GM21360 (cell line): Measurements from ENCODE around the gene CRYBB3.
A peak's percentile ranks its signal among the peaks of the same experiment; 100 is the strongest.
"Not testable (repeated sequence)": the region's sequence is repeated elsewhere in the genome, so short reads cannot be mapped to it uniquely, and the experiment has no call there.

Experiments
- ATAC-seq: cut with Tn5 transposase; IDR thresholded peaks from one replicate; pipeline ENCODE4 v1.9.1; 2021; ENCODE audit warnings: mild to moderate bottlenecking, moderate library complexity; ENCODE audit not compliant: unreplicated experiment

The CRYBB3 gene

DNA sequence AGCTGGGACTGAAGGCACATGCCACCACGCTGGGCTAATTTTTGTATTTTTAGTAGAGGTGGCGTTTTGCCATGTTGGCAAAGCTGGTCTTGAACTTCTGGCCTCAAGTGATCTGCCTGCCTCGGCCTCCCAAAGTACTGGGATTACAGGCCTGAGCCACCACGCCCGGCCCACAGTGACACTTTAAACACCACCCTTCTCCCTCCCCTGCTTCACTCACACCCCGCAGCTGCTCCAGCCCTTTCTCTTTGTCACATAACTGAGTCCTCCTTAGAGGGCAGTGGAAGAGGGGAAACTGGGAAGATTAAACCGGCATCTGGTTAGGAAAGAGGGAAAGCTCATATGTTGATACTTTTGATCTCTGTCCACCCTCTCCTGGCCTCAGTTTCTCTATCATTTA, 4.9 kb downstream of the CRYBB3 start:
- ATAC-seq, result not testable (repeated sequence)

DNA sequence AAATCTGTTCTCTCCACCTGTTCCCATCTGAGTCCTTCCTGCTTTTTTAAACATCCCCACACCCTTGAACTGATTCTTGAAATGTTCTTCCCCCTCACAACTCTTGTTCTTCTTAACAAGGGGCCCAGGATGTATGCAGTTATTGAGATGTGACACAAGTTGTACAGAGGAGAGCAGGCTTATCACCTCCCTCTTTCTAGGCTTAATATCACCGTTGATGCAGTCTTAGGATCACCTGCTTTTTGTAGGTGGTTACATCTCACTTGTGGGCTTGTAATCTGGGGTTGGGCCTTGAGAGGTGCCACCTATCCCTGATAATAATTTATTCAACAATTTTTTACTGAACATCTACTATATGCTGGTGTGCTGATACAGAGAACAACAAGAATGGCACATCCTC, 6.2 kb downstream of the CRYBB3 start:
- ATAC-seq, result no peak

DNA sequence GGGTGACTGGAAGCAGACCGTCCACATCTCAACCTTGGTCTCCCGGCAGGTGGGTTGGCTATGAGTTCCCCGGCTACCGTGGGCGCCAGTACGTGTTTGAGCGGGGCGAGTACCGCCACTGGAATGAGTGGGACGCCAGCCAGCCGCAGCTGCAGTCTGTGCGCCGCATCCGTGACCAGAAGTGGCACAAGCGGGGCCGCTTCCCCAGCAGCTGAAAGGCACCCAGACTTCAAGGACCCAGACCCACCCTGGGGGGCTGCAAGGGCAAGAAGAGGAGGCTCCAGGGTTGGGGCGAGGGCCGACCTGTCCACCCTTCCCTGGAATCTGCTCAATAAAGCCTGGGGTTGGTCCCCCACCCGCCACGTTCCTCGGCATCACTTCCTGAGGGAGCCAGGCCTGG, 7.3 kb downstream of the CRYBB3 start:
- ATAC-seq, result no peak

DNA sequence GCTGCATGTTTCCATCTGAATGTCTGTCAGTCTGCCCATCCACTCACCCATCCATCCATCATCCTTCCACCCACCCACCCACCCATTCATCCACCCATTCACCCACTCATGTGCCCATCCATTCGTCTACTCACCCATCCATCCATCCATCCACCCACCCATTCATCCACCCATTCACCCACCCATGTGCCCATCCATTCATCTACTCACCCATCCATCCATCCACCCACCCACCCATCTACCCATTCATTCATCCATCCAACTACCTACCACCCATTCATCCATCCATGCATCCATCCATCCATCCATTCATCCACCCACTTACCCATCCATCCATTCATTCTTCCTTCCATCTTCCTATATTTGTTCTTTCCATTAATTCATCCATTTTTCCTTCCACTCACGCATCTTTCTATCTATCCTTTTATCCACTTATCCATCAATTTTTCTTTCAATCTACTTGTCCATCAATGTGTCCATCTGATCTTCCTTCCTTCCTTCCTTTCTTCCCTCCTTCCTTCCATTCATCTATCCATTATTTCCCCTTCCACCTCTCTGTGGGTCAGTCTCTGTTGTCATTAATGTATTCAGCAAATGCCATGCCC, 8.0 kb downstream of the CRYBB3 start:
- ATAC-seq, result no peak

DNA sequence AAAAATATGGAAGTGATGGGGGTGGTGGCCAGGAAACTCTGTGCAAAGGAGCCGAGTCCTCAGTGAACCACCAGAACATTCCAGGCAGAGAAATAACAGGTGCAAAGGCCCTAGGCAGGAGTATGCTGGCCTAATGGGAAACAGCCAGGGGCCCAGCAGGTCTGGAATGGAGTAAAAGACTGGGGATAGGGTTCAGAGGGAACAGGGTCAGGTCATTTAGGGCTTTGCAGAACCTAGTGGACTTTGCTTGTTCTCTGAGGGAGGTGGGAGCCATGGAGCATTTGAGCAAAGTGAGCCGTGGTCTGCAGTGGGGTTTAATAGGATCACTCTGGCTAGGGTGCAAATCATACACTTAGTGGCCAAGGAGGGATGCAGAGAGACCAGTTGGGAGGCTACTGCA, 8.7 kb downstream of the CRYBB3 start:
- no peak for ATAC-seq

DNA sequence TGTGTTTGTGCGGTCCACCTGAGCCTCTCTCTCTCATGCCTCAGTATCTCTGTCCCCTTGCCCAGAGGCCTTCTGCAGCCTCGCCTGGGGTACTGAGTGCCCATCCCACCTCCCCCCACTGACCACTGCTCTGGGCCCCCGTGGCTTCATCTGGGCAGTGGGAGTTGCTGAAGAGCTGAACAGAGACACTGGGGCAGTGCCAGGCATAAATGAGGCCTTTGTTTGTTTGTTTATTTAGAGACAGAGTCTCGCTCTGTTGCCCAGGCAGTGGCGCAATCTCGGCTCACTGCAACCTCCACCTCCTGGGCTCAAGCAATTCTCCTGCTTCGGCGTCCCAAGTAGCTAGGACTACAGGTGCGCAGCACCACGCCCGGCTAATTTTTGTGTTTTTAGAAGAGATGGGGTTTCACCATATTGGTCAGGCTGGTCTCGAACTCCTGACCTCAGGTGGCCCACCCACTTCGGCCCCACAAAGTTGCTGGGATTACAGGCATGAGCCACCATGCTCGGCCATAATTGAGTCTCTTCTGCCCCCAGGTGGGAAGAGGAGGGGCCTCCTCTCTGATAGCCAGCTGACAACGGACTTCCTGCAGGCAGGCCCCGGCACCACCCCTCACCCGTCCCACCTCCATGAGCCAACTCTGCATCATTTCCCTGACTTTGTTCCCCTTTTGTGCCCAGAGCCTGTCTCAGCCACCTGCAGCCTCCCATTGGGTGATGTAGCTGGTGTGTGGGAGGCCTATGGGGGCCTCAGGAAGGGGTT, 9.3 kb downstream of the CRYBB3 start:
- ATAC-seq, result no peak

DNA sequence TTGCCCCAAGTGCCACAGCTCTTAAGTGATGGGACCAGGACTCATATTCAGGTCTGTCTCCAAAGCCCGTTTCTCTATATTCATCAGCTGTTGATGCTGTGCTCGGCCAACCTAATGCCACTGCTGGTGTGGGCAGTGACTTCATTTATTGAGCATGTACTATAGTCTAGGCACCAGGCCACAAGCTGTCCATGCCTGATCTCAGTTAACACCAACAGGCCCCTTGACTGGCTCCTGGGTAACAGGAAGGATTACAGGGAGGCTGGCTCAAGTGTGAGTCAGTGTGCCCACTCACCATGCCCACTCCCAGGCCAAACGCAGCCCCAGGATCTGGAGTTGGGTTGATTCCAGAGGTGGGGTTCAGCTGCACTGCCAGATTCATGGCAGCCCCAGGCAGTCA, 11.1 kb downstream of the CRYBB3 start:
- ATAC-seq, result no peak

DNA sequence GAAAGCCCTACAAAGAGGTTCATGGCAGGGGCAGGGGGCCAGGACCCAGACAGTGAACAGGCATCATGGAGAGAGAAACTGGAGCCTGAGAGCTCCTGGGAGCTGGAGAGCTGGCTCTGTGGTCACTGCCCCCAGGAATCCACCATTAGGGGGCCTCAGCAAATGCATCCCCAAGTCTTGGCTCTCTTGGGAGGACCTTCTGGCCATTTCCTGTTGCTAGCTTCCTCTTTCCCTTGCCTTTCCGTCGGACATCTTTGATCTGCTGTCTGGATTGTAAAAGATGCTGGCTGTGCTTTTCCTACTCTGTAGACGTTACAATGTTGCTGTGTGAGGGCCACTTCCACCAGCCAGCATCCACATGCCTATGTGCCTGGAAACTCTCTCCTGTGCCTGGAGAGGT, 12.7 kb downstream of the CRYBB3 start:
- ATAC-seq, result no peak

DNA sequence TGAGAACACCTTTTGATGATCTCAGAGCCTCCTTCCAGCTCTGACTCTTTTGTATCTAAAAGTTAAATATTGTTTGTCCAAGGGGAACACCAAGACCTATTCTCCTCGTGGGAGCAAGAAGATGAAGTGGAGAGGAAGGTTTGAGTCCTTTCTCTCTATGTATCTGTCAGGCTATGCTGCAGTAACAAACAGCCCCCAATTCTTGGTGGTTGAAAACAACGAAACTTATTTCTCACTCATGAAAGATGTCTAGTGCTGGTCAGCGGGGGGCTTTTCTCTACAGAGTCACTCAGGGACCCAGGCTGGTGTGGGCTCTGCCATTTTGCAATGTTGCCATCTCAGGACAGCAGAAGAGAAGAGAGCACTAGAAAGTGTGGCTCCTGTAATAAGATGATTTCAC, 13.6 kb downstream of the CRYBB3 start:
- ATAC-seq, result no peak

DNA sequence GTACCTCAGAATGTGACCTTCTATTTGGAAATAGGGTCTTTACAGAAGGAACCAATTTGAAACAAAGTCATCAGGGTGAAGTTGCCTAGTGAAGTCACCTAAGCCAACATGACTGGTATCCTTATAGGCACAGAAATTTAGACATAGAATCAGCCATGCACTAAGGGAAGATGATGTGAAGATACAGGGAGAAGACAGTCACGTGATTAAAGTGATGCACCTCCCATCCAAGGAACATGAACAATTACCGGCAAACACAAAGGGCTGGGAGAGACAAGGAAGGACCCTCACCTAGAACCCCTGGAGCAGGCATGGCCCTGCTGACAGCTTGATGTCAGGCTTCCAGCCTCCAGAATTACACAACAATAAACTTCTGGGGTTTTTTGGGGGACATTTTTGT, 16.6 kb downstream of the CRYBB3 start:
- ATAC-seq, result no peak

DNA sequence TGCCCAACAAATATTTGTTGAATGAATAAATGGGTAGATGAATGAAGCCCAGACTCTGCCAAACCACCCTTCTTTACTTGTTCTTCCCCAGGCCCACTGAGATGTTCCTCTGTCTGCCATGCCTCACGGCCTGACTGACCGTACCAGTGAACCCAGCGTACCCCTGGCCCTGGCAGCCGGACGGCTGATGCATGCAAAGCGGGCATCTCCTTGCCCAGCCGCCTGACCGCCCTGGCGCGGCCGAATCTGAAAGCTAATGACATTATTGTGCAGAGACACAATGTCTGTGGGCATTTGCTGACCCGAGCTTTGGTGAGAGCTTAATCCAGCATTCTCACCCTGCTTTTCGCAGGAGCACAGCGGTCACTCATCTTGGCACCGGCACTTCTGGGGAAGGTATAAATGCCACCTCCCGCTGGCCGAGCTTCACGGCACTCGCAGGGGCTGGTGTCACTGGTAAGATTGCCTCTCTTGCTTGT, 19.6 kb downstream of the CRYBB3 start, which contains the start of gene CRYBB2:
Gene CRYBB2 (plus strand): TSS at position 429 of the 479 bp plus-strand sequence. CDS start 1,791 bp downstream, outside the sequence.
- ATAC-seq, result no peak

DNA sequence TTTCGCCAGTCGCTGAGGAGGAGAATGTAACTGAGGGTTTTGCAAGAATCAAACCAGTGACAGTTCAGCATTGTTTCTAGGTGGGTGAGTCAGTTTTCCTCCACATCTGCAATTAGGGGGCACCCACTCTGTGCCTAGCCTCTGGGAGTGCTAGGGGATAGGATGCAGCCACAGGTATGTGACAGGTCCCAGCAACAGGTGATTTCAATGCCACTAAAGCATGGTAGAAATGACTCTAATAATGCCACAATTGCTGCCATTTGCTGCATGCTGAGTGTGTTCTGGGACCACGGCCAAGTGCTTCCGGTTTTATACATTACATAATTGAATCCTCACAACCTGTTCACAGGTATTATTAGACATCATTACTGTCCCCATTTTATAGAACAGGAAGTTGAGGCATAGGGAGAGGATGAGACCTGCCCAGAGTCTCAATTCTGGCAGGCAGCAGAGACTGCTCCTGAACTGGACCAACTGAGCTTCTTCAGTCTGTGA, 20.3 kb downstream of the CRYBB3 start:
- no peak for ATAC-seq

DNA sequence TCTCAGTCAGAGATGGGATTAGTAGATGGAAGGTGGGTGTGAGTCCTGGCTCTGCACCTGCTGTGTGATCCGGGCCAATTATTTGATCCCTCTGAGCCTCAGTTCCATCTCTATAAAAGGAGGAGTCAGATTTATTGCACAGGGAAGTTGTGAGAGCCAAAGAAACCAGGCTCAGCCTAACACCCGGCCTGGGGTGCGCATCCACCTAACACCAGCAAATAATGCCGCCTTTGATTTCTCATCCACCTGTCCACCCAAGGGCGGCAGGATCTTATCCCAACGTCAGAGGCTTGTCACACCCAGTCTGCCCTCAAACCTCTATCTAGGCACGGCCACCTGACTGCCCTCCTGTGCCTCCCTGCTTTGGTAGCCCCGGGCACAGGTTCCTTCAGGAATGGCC, 22.1 kb downstream of the CRYBB3 start:
- ATAC-seq, result no peak

DNA sequence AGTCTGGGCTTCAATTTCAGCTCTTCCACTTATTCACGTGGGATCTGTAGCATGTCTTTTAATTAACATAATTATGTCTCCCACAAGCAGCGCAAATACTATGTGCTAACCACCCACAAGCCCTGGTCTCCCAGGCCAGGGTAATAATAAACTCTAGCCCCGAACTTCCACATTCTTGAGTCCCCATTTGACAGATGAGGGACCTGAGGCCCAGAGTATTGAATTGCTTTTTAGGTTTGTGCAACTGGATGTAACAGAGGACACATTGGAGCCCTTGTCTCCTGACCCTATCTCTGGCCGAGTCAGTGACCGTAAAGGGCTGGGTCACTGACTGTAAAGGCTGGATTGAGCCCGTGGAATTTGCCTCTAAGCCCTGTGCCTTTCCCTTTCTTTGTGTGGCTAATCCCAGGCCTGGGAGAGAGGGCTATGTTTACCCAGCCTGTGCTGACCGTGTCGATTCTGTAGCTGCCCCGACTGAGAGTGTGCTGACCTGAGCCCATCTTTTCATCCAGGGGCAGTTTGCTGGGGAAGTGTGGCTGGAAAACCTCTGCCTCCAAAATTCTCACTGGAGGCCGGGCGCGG, 23.7 kb downstream of the CRYBB3 start:
- no peak for ATAC-seq

DNA sequence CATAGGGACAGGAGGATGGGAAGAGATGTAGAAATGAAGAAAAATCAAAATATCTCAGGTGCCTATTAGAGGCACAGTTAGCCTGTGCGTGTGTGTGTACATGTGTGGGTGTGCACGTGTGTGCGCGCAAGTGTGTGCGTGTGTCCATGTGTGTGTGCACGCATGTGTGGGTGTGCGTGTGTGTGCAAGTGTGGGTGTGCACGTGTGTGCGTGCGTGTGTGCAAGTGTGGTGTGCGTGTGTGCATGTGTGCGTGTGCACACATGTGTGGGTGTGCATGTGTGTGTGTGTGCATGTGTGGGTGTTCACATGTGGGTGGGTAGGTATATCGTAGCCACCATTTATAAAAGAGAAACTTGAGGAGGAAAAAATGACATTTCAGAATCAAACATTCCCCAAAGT, 29.2 kb downstream of the CRYBB3 start:
- ATAC-seq, result no peak

DNA sequence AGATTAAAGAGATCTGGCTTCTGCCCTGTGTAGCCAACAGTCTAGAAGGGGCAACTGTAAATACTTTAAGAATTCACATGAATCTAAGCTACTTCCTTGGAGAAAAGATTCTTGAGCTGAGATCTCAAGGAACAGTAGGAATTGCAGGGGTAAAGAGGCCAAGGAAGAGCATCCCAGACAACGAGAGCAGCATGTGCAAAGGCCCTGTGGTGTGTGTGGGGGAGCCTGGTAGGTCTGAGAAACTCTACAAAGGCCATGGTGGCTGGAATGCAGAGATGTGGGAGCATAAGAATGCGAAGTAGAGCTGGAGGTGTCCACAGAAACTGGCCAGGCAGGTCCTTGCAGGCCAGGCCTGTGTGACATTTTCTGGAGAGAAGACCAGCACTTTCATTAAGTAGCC, 31.1 kb downstream of the CRYBB3 start:
- ATAC-seq, result not testable (repeated sequence)

DNA sequence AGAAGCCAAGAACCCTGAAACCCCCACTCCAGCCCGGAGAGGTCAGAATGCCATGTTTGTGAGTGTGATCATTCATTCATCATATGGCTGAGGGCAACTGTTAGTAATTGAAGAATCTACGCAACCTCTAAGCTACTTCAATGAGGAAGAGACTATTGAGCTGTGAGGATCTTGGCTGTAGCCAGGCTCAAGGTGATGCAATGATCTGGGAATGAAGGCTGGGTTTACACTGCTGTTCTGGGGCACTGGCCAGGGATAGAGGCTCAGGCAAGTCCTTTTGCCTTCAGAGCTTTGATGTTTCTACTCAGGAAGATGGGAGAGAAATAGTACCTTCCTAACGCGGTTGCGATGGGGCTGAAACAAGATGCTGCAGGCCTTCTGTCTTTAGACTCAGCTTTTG, 32.6 kb downstream of the CRYBB3 start:
- no peak for ATAC-seq

DNA sequence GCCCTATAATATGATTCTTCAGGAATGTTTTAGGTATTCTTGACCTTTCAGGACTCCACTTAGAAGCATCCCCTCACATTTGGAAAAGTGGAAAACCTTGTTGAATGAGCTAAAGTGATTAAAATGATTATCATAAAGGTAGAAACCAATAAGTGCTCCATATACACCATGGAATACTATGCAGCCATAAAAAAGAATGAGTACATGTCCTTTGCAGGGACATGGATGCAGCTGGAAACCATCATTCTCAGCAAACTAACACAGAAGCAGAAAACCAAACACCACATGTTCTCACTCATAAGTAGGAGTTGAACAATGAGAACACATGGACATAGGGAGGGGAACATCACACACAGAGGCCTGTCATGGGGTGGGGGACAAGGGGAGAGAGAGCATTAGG, 34.0 kb downstream of the CRYBB3 start:
- ATAC-seq, result not testable (repeated sequence)

DNA sequence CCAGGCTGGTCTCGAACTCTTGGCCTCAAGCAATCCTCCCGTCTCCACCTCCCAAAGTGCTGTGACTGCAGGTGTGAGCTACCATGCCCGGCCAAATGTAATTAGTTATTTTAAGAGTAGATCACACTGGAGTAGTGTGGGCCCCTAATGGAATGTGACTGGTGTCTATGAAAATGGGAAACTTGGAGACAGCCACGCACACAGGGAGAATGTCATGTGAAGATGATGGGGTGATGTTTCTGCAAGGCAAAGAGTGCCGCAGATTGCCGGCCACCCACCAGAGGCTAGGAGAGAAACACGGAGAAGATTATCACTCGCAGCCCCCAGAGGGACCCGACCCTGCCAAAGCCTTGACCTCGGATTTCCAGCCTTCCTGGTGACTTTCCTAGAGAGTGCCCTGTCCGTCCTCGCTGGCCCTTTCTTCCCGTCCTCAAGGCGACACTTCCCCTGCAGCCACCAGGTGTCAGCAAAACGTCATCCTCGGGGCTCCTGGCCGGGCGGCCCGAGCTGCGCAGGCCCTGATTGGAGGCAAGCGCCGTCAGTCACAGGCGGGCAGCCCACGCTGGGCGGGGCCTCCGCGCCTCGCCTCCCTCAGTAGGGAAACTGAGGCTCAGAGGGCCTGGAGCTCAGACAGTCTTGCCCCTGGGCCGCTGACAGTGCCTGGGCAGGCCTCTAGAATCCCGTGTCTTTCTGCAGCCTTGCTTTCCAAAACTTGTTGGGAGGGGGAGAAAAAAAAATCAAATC, 36.1 kb downstream of the CRYBB3 start:
- peak; percentile 63 for ATAC-seq

DNA sequence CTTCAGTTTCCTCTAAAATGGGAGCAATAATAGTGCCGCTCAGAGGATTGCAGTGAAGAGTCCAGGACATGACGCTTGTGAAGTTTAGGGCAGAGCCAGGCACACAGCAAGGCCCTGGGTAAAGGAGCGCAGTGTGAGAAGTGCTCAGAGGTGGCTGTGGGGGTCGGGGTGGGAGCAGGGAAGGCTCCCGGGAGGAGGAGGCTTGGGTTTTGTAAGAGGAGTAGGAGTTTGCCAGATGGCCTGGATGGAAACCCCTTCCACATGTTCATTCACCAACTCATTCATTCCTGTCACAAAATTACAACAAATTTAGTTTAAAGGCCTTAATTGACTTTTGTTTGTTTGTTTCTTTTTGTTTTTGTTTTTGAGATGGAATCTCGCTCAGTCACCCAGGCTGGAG, 36.8 kb downstream of the CRYBB3 start:
- no peak for ATAC-seq

DNA sequence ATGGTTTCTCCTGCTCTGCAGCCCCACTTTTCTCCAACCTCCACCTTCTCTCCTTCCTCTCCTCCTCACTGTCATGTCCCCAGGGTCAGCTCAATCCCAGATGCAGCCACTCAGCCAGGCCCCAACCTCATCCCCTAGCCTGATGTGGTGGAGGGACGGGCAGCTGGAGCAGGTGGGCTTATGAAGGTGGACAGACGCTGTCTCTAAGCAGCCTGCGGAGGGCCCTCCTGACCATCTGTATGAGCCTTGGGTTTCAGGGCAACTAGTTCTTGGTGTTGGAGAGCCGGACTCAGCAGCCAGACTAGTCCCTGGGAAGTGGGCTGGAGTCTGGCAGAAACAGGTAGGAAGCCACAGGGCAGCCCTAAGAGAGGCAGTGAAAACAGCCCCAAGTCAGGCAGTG, 37.8 kb downstream of the CRYBB3 start:
- no peak for ATAC-seq
